K562 (cell line): ENCODE data around the gene PSMG3. TPM values are rescaled to one million over a fixed set of nuclear protein-coding genes. Genes with fewer than 3 reads are reported as not detected.

ENCODE experiments used
- ATAC-seq: fragments of 200-7000 bp; cut with Tn5 transposase; 3 replicates; pipeline ENCODE4 v1.9.1; 2020; ENCODE audit warnings: moderate library complexity
- BruUV-seq: library from RNA; stranded (reverse); fragments of 400-500 nt; replicated peaks from 2 replicates; lab custom pipeline; 2021; lab: Mats Ljungman, UMichigan
- CTCF ChIA-PET: fragments of 300-600 bp; formaldehyde crosslinking; extraction: SDS; loops from one replicate; lab custom pipeline; 2021; ENCODE audit warnings: low intra/inter-chr PET ratio; lab: Yijun Ruan, JAX
- POLR2A ChIA-PET: fragments of 300-600, 350-650 bp; sonication (Branson Sonifier 250); formaldehyde crosslinking; extraction: SDS; loops from one replicate; lab custom pipeline; 2021; ENCODE audit warnings: antibody characterized with exemption, inconsistent platforms; lab: Yijun Ruan, JAX
- DNase-seq, 4 experiments: peaks; one replicate each; pipeline versions ENCODE4 v3.0.0 to v3.0.0-alpha.2; 2011 to 2018; ENCODE audit warnings: low spot score in 3 of 4, mixed read lengths in 3 of 4; ENCODE audit errors: extremely low read depth in 1 of 4
- FAIRE-seq: peaks from 2 replicates; lab custom pipeline; 2011; peaks lifted over from hg19 to GRCh38; lab: Jason Lieb, UNC
- H2AFZ ChIP-seq: 2 replicates; pipeline ENCODE4 v1.6.0; 2011; ENCODE audit warnings: low read depth, low read length, control low read depth, inconsistent platforms
- H3K27ac ChIP-seq: fragments of 200-600 bp; 3 replicates; pipeline ENCODE4 v1.8.0; 2011; ENCODE audit warnings: low read depth, mild to moderate bottlenecking, control low read depth, inconsistent platforms, low read length, moderate library complexity, mixed read lengths; ENCODE audit errors: extremely low read depth
- H3K27me3 ChIP-seq, 2 experiments: fragments of 300-600 bp in 1 of 2; 2 replicates in 1 of 2; 3 replicates in 1 of 2; pipeline versions ENCODE4 v1.6.0 to v1.8.0; 2011; ENCODE audit warnings: inconsistent platforms in 2 of 2, low read length in 2 of 2, mild to moderate bottlenecking in 1 of 2, mixed read lengths in 1 of 2, moderate library complexity in 1 of 2; ENCODE audit not compliant: control insufficient read depth in 2 of 2, insufficient read depth in 2 of 2
- H3K36me3 ChIP-seq: fragments of 300-600 bp; 3 replicates; pipeline ENCODE4 v1.8.0; 2011; ENCODE audit warnings: mild to moderate bottlenecking, low read length, inconsistent platforms; ENCODE audit not compliant: control insufficient read depth, insufficient read depth
- H3K4me1 ChIP-seq, 2 experiments: fragments of 200-600 bp in 1 of 2; replicated peaks in 1 of 2; 2 replicates in 1 of 2; 3 replicates in 1 of 2; pipeline versions ENCODE4 v1.5.1 to v1.8.0; 2011; ENCODE audit warnings: inconsistent platforms in 2 of 2, low read length in 2 of 2, mild to moderate bottlenecking in 1 of 2, mixed read lengths in 1 of 2, moderate library complexity in 1 of 2; ENCODE audit not compliant: control insufficient read depth in 2 of 2, insufficient read depth in 2 of 2
- H3K4me2 ChIP-seq: 2 replicates; pipeline ENCODE4 v1.6.1; 2011; ENCODE audit warnings: low read length, control low read depth, inconsistent platforms, mixed read lengths; ENCODE audit not compliant: insufficient read depth
- H3K4me3 ChIP-seq: fragments of 200-600 bp; sonication (generic), shearing (Covaris generic); 2 replicates; pipeline ENCODE4 v1.5.1; 2016; ENCODE audit warnings: control low read depth, inconsistent platforms
- H3K79me2 ChIP-seq: fragments of 200-600 bp; 3 replicates; pipeline ENCODE4 v1.8.0; 2011; ENCODE audit warnings: low read length, inconsistent platforms; ENCODE audit not compliant: control insufficient read depth, insufficient read depth
- H3K9ac ChIP-seq, 2 experiments: 2 replicates each; pipeline versions ENCODE4 v1.6.0 to v1.6.1; 2011; ENCODE audit warnings: low read depth in 2 of 2, low read length in 2 of 2, control low read depth in 1 of 2, inconsistent platforms in 1 of 2, mild to moderate bottlenecking in 1 of 2, mixed read lengths in 1 of 2; ENCODE audit not compliant: insufficient read depth in 1 of 2
- H3K9me1 ChIP-seq: one replicate; pipeline ENCODE4 v1.6.0; 2011; ENCODE audit warnings: inconsistent platforms, mild to moderate bottlenecking, low read length, moderate library complexity; ENCODE audit not compliant: control insufficient read depth, insufficient read depth
- H3K9me3 ChIP-seq: replicated peaks from 2 replicates; pipeline ENCODE4 v1.5.1; 2011; ENCODE audit warnings: low read depth, low read length, inconsistent platforms; ENCODE audit not compliant: control insufficient read depth, insufficient read depth
- H4K20me1 ChIP-seq: replicated peaks from 2 replicates; pipeline ENCODE4 v1.6.1; 2011; ENCODE audit warnings: low read length, inconsistent platforms, mixed read lengths; ENCODE audit not compliant: control insufficient read depth, insufficient read depth
- GTF2F1 ChIP-seq: IDR thresholded peaks from 2 replicates; pipeline ENCODE4 v1.6.1; 2011; ENCODE audit warnings: low read depth, low read length, improper control_type of control experiment
- HLTF ChIP-seq: fragments of 450-650 bp; IDR thresholded peaks from 2 replicates; pipeline ENCODE4 v1.6.1; 2016
- NCOA1 ChIP-seq: fragments of 450-650 bp; IDR thresholded peaks from 2 replicates; pipeline ENCODE4 v1.6.1; 2016; ENCODE audit warnings: low read depth
- NFIX ChIP-seq: fragments of 250-450 bp; sonication (Bioruptor Pico); IDR thresholded peaks from 2 replicates; pipeline ENCODE4 v1.4.0; 2020; ENCODE audit warnings: low read depth, mild to moderate bottlenecking, moderate library complexity
- ZNF232 ChIP-seq: sonication (generic); formaldehyde crosslinking; IDR thresholded peaks from 2 replicates; pipeline ENCODE4 v1.8.0; 2022; ENCODE audit warnings: mild to moderate bottlenecking, missing genetic modification reagents
- ZNF24 ChIP-seq: fragments of 450-650 bp; IDR thresholded peaks from 2 replicates; pipeline ENCODE4 v1.6.1; 2016
- WGBS: fragments of 100-300 bp; shearing (Covaris generic); methylation state at CpG from one replicate; pipeline ENCODE4 v1.1.6; 2016; ENCODE audit warnings: low coverage, mixed read lengths; ENCODE audit not compliant: insufficient coverage; ENCODE audit errors: missing lambda C conversion rate; 5-methylcytosine and 5-hydroxymethylcytosine counted together
- in situ Hi-C: fragments of 300-500 bp; cut with MboI; formaldehyde crosslinking; loops from 4 replicates; pipeline ENCODE4 v1.15.0; 2018; ENCODE audit warnings: inconsistent platforms, mixed read lengths
- intact Hi-C: fragments of 100-400 bp; cut with micrococcal nuclease; formaldehyde crosslinking; loops from 2 replicates; pipeline ENCODE4 v1.14.2; 2022
- polyA plus RNA-seq, 8 experiments: library from polyadenylated mRNA; depleted of rRNA in 4 of 8; stranded (reverse) in 5 of 8; unstranded in 3 of 8; fragments of >200 nt; fragmentation: Nextera tagmentation in 2 of 8; fragmentation: Illumina TruSeq in 1 of 8; extraction: Ambion mirVana in 2 of 8; extraction: Trizol in 1 of 8; gene quantifications; 2 replicates each; pipeline versions ENCODE4 v1.2.1 to v1.2.3, GENCODE V29; 2011 to 2014; ENCODE audit warnings: inconsistent platforms in 1 of 8, missing spikeins in 1 of 8
- total RNA-seq, 7 experiments: library from RNA; depleted of rRNA in 6 of 7; stranded (reverse); fragments of >200 nt in 6 of 7; fragmentation: Illumina TruSeq in 2 of 7; extraction: Trizol in 2 of 7; gene quantifications; 2 replicates each; pipeline versions ENCODE4 v1.2.1 to v1.2.3, GENCODE V29; 2011 to 2021; ENCODE audit warnings: low replicate concordance in 1 of 7
- TF ChIP-seq, protein P1 (sequence below): fragments of 250-450 bp; sonication (Bioruptor Pico); IDR thresholded peaks from 2 replicates; pipeline ENCODE4 v1.5.0; 2020; ENCODE audit warnings: mild to moderate bottlenecking, borderline replicate concordance
- TF ChIP-seq, protein P2 (sequence below): fragments of 250-450 bp; sonication (Bioruptor Pico); IDR thresholded peaks from 2 replicates; pipeline ENCODE4 v1.4.0; 2020; ENCODE audit warnings: borderline replicate concordance

PSMG3 gene
- total and polyA plus RNA-seq, 9 of the 15 experiments (the other 6 are each of a cell fraction or from before 2014, with no cell fraction given), result 34.8 to 122 (median 80.1) TPM

DNA sequence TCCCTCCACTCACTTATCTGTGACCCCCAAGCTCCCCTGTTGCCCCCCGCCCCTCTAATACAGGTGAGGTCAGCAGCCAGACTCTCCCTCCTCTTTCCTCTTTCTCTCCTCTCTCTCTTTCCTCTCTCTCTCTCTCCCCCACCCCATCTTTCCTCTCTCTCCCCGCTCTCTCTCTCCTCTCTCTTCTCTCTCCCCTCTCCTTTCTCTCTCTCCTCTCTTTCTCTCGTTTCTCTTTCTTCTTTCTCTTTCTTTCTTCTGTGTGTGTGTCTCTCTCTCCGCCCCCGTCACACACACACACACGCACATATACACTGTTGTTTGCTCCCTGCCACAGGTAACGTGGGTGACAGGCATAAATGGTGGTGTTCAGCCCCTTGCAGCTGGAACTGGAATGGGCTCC lies 37.2 kb upstream of the PSMG3 start (continued):
- TF ChIP-seq NCOA1 (no peak), ZNF232 (CRISPR knock-in tag) (no peak), HLTF (no peak), GTF2F1 (no peak)
- TF ChIP-seq, protein P1, sequence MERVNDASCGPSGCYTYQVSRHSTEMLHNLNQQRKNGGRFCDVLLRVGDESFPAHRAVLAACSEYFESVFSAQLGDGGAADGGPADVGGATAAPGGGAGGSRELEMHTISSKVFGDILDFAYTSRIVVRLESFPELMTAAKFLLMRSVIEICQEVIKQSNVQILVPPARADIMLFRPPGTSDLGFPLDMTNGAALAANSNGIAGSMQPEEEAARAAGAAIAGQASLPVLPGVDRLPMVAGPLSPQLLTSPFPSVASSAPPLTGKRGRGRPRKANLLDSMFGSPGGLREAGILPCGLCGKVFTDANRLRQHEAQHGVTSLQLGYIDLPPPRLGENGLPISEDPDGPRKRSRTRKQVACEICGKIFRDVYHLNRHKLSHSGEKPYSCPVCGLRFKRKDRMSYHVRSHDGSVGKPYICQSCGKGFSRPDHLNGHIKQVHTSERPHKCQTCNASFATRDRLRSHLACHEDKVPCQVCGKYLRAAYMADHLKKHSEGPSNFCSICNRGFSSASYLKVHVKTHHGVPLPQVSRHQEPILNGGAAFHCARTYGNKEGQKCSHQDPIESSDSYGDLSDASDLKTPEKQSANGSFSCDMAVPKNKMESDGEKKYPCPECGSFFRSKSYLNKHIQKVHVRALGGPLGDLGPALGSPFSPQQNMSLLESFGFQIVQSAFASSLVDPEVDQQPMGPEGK (CRISPR knock-in tag), result no peak
- TF ChIP-seq, protein P2, sequence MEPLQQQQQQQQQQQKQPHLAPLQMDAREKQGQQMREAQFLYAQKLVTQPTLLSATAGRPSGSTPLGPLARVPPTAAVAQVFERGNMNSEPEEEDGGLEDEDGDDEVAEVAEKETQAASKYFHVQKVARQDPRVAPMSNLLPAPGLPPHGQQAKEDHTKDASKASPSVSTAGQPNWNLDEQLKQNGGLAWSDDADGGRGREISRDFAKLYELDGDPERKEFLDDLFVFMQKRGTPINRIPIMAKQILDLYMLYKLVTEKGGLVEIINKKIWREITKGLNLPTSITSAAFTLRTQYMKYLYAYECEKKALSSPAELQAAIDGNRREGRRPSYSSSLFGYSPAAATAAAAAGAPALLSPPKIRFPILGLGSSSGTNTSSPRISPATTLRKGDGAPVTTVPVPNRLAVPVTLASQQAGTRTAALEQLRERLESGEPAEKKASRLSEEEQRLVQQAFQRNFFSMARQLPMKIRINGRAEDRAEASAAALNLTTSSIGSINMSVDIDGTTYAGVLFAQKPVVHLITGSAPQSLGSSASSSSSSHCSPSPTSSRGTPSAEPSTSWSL (CRISPR knock-in tag), result no peak

DNA sequence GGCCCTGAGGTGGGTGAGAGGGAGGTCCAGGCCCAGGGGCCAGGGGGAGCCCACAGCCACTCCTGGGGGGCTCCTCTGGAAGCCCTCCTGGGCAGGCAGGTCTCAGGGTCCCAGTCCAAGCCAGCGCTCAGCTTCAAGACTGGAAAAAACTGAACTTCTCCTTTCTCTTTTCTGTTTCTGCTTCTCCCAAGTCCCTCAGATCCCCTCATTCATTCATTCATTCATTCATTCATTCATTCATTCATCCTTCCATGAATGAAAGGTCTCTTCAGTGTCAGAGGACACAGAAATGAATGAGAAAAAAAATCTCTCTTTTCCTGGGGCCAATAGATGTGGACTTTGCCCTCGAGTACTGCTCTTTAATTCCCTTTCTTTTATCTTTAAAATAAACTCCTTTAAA lies 34.6 kb upstream of the PSMG3 start:
- Histone ChIP-seq H3K27me3 (peaks cover 57 to 87% of the 10 kb centered on the region in 2 experiments), H3K4me2 (no peak overlapping the region), H3K4me1 (peaks cover 0 to 31% of the 10 kb centered on the region in 2 experiments; a peak in 2 of 5 replicates), H3K4me3 (no peak overlapping the region), H3K36me3 (no peaks in the 10 kb centered on the region), H4K20me1 (peaks cover 14% of the 10 kb centered on the region), H3K9me1 (peaks cover 2% of the 10 kb centered on the region), H2AFZ (no peak overlapping the region), H3K79me2 (no peaks in the 10 kb centered on the region), H3K9ac (0 out of 4 replicates have a peak overlapping the region, but pooled peaks of 1 of the 2 experiments have one; percentile 1), H3K9me3 (no peaks in the 10 kb centered on the region), H3K27ac (no peak overlapping the region)
- TF ChIP-seq NFIX (CRISPR knock-in tag) (no peak), ZNF24 (peak; percentile 63; the same call in 1 of the 2 replicates)
- no peak for DNase-seq
- ChIA-PET POLR2A (interaction anchor here (0.6 kb wide), 1 partner anchor 13 kb away, joined by 4 read pairs; no protein-coding TSS in a partner anchor), CTCF (no interaction called here)
- no peak for FAIRE-seq
- ATAC-seq, result no peak
- intact Hi-C loops (no loop called here), in situ Hi-C loops (no loop called here)
- WGBS, result 17% methylated on average over 2 of the region's 2 CpGs
- BruUV-seq, result no TSS peak
